ENCODE results near the gene THADA.

GRCh38 chr2:43424262-43425207, 171.3 kb downstream of the THADA start:
- peak; percentile 20 for TF ChIP-seq POLR2AphosphoS5 (IDR thresholded peaks at IDR 0.05)
- TF ChIP-seq CTCF (IDR thresholded peaks at IDR 0.05): no peak
